ENCODE results near the gene YY1.
"Not testable (repeated sequence)": the region's sequence is repeated elsewhere in the genome, so short reads cannot be mapped to it uniquely, and the experiment has no call there.

The YY1 gene

DNA sequence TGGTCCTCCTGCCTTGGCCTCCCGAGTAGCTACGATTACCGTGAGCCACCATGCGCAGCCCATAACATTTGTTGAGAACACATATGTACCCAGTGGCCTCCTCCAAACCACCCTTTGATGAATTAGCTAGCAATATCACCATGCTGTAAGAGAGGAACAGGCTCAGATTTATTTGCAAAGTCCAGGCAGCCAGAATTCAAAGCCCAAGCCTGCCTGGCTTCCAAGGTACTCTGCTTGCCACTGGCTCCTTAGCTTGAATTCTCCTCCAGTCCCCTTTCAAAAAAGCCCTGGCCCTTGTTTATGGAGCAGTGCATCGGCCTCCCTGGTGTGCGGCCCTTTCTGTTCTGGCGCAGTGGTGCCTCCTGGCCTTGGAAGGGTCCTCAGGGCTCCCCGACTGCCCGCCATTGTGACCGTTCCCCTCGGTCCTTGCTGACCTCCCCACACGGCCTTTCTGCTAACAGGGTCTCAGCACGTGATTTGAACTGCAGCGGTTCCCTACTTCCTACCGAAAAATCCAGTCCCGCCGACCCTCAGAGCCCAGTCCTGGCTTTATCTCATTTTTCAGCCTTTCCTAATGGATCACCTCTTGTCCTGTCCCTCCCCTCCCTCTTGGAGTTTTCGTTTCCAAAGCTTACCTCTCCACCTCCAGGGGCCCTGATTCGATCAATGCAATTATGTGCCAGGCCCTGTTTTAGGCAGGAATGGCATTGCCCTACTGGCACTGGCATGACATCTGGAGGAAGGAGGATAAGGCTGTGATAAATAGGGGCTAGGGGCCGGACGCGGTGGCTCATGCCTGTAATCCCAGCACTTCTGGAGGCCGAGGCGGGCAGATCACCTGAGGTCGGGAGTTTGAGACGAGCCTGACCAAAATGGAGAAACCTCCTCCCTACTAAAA is 45.3 kb downstream of the YY1 start:
- no peak for DNase-seq (ENCODE audit: low read depth in 2 of 2)

DNA sequence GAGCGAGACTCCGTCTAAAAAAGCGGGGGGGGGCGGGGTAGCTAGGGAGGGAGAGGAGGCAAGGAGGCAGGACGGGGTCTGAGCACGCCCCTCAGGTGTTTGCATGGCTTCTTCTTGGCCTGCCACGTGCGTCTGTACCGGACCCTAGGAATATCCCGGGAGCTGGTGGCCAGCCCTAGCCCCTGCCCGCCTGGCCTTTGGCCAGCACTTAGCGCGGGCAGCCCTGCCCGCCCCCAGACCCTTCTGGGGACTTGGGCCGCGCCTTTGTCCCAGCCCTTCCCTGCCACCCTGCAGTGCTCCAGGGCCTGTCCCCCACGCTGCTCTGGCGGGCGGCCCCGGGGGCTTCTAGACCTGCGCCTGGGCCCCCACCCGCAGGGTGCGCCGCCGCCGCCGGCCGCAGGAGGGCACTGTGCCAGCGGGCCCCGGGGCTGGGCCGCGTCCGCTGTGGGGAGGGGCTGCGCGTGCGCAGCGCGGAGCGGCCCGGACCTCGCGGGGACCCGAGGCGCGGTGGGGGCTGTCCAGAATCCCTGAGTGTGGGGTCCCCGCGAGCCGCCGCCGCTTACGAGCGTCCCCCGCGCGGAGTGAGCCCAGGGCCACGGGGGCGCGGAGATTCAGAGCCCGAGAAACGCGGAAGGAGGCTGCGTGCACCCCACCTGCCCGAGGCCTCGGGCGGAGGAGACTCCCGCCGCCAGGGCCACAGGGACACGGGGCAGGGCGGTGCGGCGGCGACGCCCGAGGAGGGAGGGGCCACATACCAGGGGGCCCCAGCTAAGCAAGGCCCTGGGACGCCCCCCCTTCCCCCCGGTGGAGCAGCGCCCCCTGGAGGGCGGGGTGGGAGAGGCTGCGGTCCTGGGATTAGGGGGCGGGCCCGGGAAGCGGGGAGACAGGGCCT is 46.3 kb downstream of the YY1 start:
- DNase-seq (ENCODE audit: low read depth in 2 of 2), result peak; percentile 71 to 79

- DNase-seq (ENCODE audit: low read depth in 2 of 2), result no peak
These were observed 47.0 kb downstream of the YY1 start for GRCh38 chr14:100285913-100286400.

DNA sequence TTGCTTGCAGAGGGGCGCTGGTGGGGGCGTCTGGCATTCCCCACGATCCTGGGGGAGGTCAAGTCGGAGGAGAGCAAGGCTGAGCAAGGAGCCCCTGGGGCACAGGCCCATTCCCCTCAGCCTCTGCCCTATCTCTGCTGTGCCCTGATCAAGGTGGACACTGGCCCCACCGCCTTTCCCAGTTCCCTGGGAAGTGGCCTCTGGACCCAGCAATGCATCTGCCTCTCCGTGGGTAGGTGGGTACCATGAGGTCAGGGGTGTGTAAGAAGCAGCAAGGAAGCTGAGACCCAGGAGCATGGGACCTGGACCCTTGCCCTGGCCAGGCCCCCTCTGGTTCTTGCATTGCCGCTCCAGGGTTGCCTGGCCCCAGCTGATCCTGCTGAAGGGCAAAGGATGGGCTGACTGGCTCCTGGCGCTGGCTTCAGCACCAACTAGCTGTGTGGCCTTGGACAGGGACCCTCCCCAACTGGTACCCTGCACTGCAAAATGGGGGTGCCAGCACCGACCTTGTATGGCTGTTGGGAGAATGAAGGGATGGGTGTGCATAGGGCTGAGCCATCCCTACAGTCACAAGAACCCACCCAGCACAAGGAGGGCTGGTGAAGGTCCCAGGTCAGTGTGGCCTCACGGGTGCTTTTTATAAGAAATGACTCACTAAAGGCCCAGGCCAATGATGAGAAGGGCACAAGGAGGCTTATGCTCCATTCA is 47.7 kb downstream of the YY1 start:
- no peak for DNase-seq (ENCODE audit: low read depth in 2 of 2)

DNA sequence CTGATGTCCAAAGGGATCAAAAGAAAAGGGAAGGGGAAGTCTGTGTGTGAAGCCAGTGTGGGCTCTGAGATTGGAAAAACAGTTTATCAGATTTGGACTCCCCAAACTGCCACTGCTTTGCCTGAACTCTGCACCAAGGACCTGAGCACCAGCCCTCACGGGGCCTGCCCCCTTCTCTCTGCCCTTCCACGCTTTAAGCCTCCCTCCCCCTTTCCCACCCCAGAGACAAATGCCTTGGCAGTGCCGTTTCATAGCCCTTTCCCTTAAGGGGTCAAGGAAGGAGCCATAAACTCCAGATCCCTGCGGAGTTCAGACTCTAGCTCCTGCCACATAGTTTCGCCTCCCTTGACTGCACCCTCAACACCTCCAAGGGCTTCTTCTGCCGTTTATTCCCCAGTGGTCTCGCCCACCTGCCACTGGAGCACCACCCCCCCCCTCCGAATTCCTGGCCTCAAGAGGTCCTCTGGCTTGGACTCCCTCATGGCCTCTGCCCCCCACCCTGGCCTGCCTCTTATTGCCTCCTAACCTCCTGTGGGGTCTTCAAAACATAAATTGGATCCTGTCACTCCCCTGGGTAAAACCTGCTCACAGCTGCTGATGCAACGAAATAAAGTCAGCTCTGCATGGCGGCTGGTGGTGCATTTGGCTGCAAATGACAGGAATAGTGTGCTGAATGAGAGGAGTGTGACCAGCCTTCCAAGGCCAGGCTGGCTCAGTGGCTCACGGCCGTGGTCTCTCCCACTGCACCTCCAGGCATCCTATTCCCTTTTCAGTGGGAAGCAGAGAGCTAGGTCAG is 48.5 kb downstream of the YY1 start:
- DNase-seq (ENCODE audit: low read depth in 2 of 2), result no peak

GRCh38 chr14:100287998-100288295 is 49.0 kb downstream of the YY1 start:
- DNase-seq (ENCODE audit: low read depth in 2 of 2), result not testable (repeated sequence)

DNA sequence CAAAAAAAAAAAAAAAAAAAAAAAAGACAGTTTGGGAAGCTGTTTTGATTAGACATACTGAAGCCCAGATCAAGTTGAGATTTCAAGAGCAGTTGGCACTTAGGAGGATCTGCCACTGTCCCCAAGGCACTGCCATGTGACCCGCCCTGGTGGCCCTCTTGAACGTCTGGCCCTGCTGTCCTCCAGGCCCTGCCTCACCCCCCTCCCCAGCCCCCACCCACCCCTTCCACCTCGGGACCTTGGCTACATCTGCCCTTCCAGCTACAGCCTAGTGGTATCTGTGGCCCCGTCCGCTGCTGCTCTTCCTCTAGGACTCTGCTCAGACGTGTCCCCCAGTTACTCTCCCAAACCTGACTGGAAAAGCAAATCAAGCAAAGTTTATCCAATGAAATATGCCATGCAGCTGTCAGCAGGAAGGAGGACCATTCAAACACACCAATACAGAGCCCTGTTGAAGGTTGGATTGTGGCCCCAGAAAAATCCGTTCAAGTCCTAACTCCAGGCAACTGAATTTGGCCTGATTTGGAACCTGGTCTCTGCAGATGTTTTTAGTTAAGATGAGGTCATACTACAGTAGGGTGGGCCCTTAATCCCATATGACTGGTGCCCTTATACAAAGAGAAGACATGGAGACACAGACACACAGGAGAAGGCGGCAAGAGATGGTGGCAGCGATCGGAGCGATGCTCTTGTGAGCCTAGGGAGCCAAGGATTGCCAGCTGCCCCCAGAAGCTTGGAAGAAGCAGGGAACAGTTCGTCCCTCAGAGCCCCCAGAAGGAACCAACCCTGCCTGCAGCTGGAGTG is 49.6 kb downstream of the YY1 start:
- DNase-seq (ENCODE audit: low read depth in 2 of 2), result no peak

- no peak for DNase-seq (ENCODE audit: low read depth in 2 of 2)
These were observed 51.1 kb downstream of the YY1 start for GRCh38 chr14:100289916-100290606.

- DNase-seq (ENCODE audit: low read depth in 2 of 2), result no peak
These were observed 51.8 kb downstream of the YY1 start for GRCh38 chr14:100290607-100291304.

DNA sequence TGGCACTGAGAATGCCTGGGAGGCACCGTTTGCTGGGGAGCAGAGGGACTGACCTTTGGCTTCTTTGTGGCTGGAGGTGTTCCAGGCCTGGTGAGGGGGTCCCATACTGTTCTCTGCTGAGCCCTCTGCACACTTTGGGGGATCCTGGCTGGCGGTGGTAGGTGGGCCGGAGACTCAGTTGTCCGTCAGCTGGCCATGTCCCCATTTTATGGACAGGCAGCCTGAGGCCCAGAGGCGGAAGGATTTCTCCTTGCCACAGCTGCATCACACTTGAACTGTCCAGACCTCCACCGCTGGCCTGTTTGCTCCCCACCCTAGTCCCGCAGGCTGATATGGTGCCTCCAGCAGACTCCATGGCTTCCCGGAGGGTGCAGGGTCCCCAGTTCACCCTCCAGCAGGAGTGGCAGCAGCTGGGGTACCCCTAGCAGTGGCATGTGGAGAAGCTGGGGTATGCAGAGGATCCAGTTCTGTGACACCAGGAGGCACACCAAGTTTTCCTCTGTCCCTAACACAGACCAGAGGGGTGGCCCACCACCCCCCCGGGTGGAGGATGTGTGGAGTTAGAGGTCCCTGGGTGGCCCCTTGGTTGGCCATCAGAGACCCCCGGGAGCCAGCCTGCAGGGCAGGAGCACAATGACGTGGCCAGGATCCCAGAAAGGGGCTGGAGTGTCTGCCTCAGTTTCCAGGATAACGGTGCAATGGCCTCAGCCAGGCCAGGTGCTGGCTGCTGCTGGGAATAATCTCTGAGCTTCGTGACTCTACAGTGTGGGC is 52.5 kb downstream of the YY1 start:
- DNase-seq (ENCODE audit: low read depth in 2 of 2), result no peak

DNA sequence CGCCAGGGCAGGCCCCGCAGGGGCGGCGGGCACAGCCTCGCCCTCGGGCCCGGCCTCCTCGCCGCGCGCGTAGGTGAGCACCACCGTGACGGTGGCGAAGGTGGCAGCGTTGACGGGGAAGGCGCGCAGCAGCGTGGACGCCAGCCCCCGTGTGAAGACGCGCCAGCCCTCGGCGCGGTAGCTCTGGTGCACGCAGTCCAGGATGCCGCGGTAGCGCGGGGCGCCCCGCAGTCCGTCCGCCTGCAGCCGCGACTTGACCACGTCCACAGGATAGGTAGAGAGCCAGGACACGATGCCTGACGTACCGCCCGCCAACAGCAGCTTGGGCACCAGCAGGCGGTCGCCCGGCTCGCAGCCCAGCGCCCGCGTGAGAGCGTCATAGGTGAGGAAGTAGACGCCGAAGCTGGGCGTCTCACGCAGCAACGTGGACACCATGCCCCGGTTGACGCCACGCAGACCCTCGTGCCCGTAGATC is 53.4 kb downstream of the YY1 start:
- no peak for DNase-seq (ENCODE audit: low read depth in 2 of 2)

GRCh38 chr14:100292776-100293461 is 54.0 kb downstream of the YY1 start:
- no peak for DNase-seq (ENCODE audit: low read depth in 2 of 2)

DNA sequence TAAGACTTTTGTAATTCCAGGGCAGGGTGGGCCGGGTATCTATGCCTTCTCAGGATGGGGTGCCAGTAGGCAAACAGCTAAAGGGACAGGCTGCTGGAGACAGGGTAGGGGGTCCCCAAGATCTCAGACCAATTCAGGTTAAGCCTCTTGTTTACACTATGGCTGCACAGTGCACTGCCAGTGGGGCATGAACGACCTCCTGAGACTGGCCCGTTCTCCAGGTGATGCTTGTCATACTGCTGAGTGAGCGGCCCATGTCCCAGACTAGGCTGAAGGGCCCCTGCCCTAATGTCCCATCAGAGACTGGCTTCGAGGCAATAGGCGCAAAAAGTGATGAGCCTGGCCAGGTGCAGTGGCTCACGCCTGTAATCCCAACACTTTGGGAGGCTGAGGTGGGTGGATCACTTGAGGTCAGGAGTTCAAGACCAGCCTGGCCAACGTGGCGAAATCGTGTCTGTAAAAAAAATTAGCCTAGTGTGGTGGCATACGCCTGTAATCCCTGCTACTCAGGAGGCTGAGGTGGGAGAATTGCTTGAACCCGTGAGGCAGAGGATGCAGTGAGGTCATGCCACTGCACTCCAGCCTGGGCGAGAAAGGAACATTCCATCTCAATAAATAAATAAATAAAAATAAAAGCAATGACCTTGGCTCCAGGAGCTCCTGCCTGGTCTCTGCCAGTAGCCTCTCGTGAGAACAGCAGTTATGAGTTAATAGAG is 54.7 kb downstream of the YY1 start:
- DNase-seq (ENCODE audit: low read depth in 2 of 2), result no peak

GRCh38 chr14:100294213-100294962 is 55.4 kb downstream of the YY1 start:
- DNase-seq (ENCODE audit: low read depth in 2 of 2), result no peak

DNA sequence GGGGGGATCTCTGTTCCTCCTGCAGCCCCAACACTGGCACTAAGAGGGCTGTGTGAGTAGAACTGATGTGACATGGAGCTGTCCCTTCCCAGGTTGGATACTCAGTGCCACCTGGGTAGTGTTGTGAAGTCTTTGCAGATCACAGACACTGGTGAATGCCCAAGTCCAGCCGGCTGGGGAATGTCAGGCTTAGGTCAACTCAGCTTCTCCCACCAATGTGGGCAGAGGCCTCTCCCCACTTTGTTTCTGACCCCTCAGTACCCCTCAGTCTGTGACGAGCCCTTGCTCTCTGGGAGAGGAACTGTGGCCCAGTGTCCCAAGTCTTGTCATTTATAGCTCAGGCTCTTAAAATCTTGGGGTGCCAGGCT is 56.0 kb downstream of the YY1 start:
- no peak for DNase-seq (ENCODE audit: low read depth in 2 of 2)

DNA sequence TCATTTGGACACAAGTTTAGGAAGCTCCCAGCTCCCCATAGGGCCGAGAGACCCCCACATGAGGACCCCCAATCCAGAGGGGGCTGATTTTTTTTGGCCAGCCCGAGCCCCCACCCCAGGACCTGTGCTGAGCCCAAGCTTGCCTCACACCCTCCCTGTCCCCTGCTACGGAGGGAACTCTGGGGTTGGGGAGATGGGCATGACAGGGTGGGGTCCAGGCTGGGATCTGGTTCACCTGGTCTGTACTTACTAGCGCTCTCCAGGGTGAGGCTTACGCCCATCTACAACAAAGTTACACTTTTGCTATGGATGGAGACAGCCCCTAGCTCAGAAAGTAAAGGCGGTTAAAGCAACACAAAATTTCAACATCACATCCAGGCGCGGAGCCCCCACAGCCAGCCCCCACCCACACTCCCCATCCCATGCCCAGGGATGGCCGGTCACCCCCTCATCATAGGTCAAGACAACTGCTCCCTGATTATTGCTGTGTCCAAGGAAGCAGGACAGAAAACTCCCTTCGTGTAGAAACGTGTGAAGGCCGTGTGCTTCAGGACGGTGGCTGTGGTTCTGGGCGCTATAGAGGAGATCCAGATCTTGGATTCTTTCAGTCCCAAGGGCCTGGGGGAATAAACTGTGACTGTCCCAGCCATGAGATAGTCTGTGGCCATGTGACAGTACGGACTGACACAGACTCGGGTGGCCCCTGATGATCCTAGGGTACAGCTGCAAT is 56.6 kb downstream of the YY1 start:
- no peak for DNase-seq (ENCODE audit: low read depth in 2 of 2)

Measured in stimulated activated CD4-positive, alpha-beta T cell treated with anti-CD3 and anti-CD28 coated beads, Interleukin-1b, Interleukin-23, amount 100 ng/mL, for 4 hours (primary cell).